ENCODE measurements around the gene TLR8.

DNA sequence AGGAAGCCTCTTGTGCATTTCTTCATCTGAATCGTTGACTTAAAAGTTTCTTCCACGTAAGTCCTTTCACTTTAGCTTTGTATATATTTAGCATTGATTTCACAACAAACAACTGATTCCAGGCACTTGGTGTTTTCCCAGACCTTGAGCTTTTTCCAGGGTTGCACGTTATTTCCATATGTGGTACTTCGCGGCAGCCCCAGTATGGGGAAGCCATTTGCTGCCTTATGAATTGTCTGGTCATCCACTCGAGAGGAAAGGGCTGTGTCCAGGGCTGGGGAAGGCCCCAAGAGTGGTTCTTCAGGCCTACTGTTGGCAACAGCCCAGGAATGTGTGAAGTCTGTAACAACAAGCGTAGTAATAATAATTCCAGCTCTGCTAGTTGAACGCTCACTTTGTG is 2.8 kb upstream of the TLR8 start:
- no peak for TF ChIP-seq GATA2 (IDR thresholded peaks at IDR 0.05; ENCODE audit: low read depth, low read length)
- TF ChIP-seq GATA3 (IDR thresholded peaks at IDR 0.05; ENCODE audit: low read depth, low read length) = no peak
